GM12892 (cell line): ENCODE results near the gene CPNE2.
A peak's percentile ranks its signal among the peaks of the same experiment; 100 is the strongest.

Experiments
- DNase-seq: peaks from one replicate; pipeline ENCODE4 v3.0.0; 2011; ENCODE audit not compliant: insufficient read length
- FAIRE-seq: peaks from 2 replicates; lab custom pipeline; 2011; peaks lifted over from hg19 to GRCh38; lab: Jason Lieb, UNC
- POLR2A ChIP-seq: IDR thresholded peaks from 2 replicates; pipeline ENCODE4 v1.6.1; 2011; ENCODE audit warnings: low read depth, low read length, control low read depth
- POLR2AphosphoS5 ChIP-seq: IDR thresholded peaks from 2 replicates; pipeline ENCODE4 v1.6.1; 2011; ENCODE audit warnings: low read depth, low read length, control low read depth
- TAF1 ChIP-seq: IDR thresholded peaks from 2 replicates; pipeline ENCODE4 v1.6.1; 2011; ENCODE audit warnings: low read depth, mild to moderate bottlenecking, control low read depth, low read length, borderline replicate concordance

The CPNE2 gene

DNA sequence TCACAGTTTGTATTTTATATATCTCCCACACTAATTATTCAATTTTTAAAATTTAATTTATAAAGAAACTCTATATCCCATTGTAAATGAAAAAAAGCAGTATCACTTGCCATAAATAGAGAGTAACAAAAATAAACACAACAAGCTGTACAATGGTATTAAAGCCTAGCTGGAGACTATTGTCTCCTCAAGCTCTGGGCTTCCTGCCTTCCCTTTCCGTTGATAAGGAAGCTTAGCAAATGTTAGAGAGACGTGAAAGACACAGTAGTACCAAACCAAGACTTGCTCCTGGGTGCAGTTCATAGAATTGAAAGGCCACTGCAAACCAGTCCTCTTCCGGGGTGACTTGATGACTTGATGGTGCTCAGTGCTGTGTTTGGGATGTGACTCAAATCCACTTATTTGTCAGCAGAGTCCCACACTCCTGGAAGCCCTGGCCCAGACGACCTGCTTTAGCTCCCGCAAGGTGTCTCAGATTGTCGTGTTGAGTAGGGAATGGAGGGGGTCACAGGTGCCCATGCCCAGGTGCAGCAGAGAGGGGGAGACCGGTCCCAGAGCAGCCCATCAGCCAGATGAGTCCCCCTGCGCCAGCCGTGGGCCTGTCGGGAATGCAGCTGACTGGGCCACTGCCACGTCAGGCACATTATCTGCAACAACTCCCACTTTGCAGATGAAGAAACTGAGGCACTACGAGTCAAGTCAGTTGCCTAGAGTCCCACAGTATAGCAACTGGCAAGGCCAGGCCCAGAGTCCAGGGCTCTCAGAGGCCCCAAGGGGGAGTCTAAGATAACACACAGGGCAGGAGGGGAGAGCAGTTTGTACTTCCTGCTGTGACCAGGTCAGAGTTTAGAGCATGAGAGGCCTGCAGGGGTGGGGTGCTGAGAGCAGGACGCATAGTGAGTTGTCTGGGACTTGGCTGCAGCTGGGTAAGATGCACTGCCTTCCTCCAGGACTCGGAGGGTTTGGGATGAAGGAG, 53.0 kb downstream of the CPNE2 start:
- no peak for TF ChIP-seq POLR2AphosphoS5
- no peak for TF ChIP-seq POLR2A
- TF ChIP-seq TAF1 = no peak
- no peak for DNase-seq
- FAIRE-seq = no peak

DNA sequence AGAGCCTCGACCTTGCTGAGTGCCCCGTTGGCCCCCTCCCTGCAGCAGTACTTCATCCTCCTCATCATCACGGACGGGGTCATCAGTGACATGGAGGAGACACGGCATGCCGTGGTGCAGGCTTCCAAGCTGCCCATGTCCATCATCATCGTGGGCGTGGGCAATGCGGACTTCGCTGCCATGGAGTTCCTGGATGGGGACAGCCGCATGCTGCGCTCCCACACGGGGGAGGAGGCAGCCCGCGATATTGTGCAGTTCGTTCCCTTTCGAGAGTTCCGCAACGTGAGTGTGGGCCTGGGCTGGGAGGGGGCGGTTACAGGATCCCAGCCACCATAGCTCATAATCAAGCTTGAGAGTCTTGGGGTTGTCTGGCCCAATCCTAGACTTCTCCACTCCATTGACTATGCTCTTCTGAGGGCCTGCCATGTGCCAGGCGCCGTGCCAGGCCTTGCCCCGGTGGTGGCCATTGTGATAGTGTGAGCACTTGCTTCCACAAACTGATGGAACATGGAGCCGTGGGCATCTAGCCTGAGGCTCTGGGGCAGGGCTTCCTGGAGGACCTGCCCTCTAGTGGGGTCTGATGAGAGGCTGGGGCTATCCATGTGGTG, 53.8 kb downstream of the CPNE2 start:
- TF ChIP-seq POLR2AphosphoS5 = no peak
- DNase-seq = no peak
- no peak for FAIRE-seq

DNA sequence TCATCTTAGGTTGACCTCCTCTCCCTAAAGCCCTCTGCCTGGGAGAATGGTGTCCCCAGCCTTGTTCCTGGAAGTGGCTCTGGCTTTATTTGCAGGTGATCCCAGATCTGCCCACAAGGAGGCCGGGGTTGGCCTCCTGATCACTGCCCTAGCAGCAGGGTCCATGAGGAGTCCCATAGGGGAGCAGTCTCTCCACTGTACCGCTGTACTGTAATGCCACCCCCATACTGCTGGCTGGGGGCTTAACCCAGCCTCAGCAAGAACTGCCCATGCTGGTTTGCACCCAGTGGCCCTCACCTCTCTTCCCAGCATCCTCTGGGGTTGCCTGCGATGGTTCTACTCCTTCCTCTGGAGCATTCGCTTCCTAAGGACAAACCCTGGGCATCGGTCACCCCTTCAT, 54.4 kb downstream of the CPNE2 start:
- DNase-seq = no peak
- FAIRE-seq = no peak
- TF ChIP-seq POLR2AphosphoS5 (no peak), POLR2A (no peak), TAF1 (no peak)

DNA sequence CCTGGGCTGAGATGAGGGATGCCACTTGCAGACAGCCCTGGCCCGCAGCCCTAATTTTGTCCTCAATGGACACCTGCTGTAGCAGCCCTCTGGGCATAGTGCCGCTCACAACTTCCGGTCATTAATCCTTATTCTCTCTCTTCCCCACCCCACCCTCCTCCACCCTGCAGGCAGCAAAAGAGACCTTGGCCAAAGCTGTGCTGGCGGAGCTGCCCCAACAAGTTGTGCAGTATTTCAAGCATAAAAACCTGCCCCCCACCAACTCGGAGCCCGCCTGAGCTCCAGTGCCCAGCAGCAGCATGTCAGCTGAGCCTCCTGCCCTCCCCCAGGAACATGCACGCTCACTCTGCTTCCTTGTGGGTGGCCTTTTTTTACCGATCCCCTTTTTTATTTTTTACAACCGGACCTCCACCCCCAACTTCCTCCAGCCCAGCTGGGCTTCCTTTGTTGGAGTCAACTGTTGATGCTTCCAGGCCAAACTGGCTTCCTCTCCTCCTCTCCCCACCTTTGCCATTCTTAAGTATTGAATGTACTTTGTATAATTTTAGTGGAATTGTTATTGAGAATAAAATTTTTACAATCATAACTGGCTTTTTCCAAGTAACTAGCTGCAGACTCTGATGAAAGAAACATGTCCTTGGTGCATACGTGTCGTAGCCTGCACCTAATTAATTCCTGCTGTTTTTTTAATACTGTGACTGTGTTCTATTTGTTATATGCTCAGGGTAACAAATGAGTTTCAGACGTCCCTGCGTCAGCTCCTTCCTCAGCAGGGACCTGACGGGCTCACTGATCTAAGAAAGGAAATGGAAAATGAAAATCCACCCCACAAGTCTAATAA, 55.2 kb downstream of the CPNE2 start:
- DNase-seq (no peak), FAIRE-seq (peak; percentile 27)
- TF ChIP-seq POLR2AphosphoS5 = no peak
- no peak for TF ChIP-seq POLR2A
- TF ChIP-seq TAF1 = no peak

- TF ChIP-seq POLR2AphosphoS5 (no peak), TAF1 (no peak), POLR2A (no peak)
- DNase-seq = no peak
- no peak for FAIRE-seq
These were observed 56.1 kb downstream of the CPNE2 start for GRCh38 chr16:57148481-57148880.

DNA sequence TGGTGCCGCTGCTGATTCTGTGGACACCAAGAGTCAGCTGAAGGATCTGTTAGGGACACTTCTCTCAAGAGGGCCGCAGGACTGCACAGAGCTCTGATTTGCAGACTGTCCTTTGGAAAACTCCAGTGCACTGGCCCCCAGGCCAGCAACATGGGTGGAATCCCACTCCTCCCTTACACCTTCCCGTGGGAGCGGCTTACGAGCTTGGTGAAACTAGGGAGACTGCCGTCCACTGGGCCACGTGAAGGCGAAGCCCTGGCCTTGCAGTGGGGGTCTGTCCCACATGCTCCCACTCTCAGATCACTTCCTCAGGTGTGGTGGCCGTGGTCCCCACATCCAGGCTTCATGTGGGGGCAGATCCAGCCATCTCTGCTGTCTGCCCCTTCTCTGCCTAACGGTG, 57.0 kb downstream of the CPNE2 start:
- TF ChIP-seq TAF1 = no peak
- no peak for TF ChIP-seq POLR2AphosphoS5
- no peak for TF ChIP-seq POLR2A
- FAIRE-seq (no peak), DNase-seq (no peak)

GRCh38 chr16:57150682-57151330, 58.4 kb downstream of the CPNE2 start:
- TF ChIP-seq TAF1 (no peak), POLR2A (no peak), POLR2AphosphoS5 (no peak)
- FAIRE-seq = no peak
- DNase-seq = no peak

DNA sequence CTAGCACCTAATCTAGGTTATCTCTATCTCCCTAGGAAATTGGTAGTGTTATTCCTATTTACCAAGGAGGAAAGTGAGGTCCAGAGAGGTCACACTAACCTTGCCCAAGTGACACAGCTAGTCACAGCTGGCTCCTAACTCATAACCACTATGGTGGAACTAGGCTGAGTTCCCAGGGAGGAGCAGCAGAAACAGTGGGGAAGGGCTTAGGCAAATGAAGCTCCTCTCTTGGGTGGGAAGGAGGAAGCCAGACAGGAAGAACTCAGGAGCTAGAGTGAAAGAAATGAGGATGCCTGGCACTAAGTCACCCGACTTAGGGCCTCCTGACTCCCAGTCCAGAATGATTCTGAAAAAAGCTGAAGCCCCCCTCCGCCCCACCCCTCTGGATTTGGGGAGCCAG, 59.0 kb downstream of the CPNE2 start:
- TF ChIP-seq TAF1 (no peak), POLR2AphosphoS5 (no peak), POLR2A (no peak)

DNA sequence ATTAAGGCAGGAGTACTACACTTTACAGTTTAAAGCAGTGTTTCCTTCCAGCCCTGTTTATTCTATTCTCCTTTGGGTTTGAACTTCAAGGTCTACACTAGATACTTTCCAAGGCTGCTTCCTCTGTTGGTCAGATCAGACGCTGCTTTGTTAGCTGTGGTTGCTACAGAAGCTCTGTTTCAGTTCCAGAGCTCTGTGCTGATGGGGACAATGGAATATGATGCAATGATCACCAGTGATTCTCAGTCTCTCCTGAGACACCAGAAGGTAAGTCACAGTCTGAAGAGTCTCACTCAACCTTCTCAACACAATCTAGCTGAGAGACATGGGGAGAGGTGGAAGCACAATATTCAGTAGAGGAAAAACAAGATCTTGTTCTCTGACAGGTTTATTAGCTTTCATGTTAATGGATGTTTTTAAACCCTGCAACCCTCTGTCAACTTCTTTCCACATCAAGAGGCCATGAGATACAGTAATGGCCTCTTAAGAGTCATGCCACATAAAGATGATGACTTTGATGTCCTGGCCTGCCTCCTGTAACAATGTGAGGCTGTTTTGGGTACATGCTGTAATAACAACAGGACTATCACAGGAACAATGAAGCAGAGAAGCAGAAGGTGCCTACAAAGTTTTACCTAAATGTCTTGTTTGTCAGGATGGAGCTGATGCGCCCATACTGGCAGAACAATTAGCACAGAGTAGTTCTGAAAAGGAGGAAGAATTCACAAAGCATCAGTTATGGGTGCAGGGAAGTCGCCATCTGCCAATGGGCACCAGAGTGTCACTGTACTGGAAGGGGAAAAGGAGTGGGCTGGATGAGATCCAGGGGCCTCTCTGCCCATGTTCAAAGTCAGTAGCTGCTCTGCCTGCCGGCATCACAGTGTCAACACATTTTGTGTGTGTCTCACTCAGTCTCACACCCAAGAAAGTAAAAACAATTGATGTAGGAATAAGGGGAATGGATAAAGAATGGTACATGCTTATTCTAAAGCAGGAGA, 60.0 kb downstream of the CPNE2 start:
- FAIRE-seq = no peak
- DNase-seq = no peak
- TF ChIP-seq POLR2AphosphoS5 (no peak), POLR2A (no peak), TAF1 (no peak)

More for the DNA sequence above, 59.0 kb downstream of the CPNE2 start:
- DNase-seq = no peak
- FAIRE-seq = no peak

- no peak for FAIRE-seq
- no peak for TF ChIP-seq POLR2AphosphoS5
- TF ChIP-seq POLR2A = no peak
- no peak for TF ChIP-seq TAF1
- no peak for DNase-seq
These were observed 61.5 kb downstream of the CPNE2 start for GRCh38 chr16:57153841-57154240.
